GM21717 (cell line): Measurements from ENCODE around the gene LMX1A.

Experiments used
- ATAC-seq: cut with Tn5 transposase; IDR thresholded peaks from one replicate; pipeline ENCODE4 v1.9.1; 2021; ENCODE audit warnings: mild to moderate bottlenecking, moderate library complexity; ENCODE audit not compliant: unreplicated experiment

Gene LMX1A

GRCh38 chr1:165172666-165173065 is 183.8 kb downstream of the LMX1A start:
- no peak for ATAC-seq

- ATAC-seq = no peak
Measured at GRCh38 chr1:165169729-165170128, 186.8 kb downstream of the LMX1A start.

GRCh38 chr1:165169028-165169427 is 187.5 kb downstream of the LMX1A start:
- no peak for ATAC-seq

GRCh38 chr1:165168467-165168866 is 188.0 kb downstream of the LMX1A start:
- no peak for ATAC-seq

GRCh38 chr1:165162671-165163241 is 193.8 kb downstream of the LMX1A start:
- no peak for ATAC-seq

- ATAC-seq = no peak
Measured at GRCh38 chr1:165161130-165161529, 195.4 kb downstream of the LMX1A start.

- no peak for ATAC-seq
Measured at GRCh38 chr1:165153182-165153581, 203.3 kb downstream of the LMX1A start.

GRCh38 chr1:165152727-165153126 is 203.8 kb downstream of the LMX1A start:
- ATAC-seq = no peak

- ATAC-seq = no peak
Measured at GRCh38 chr1:165152109-165152508, 204.4 kb downstream of the LMX1A start.
